HFF-Myc (cell line): ENCODE measurements around the gene GOLGA1.

ENCODE experiments used
- DNase-seq: peaks from one replicate; pipeline ENCODE4 v3.0.0-alpha.2; 2011; ENCODE audit warnings: low read depth; ENCODE audit errors: extremely low read depth
- H3K4me3 ChIP-seq: replicated peaks from 2 replicates; pipeline ENCODE4 v1.5.1; 2011; ENCODE audit warnings: low read depth, mild to moderate bottlenecking, control low read depth, low read length
- CTCF ChIP-seq: IDR thresholded peaks from 2 replicates; pipeline ENCODE4 v1.5.1; 2012; ENCODE audit warnings: mild to moderate bottlenecking, low read depth, low read length, control low read depth; ENCODE audit errors: missing control alignments

Gene GOLGA1

GRCh38 chr9:124913378-124913777 is 27.5 kb downstream of the GOLGA1 start:
- no peak for DNase-seq
- no peak for TF ChIP-seq CTCF
- H3K4me3 ChIP-seq: no peak overlapping the region

GRCh38 chr9:124911766-124912165 is 29.1 kb downstream of the GOLGA1 start:
- H3K4me3 ChIP-seq: no peak overlapping the region
- no peak for DNase-seq
- TF ChIP-seq CTCF: no peak

GRCh38 chr9:124908098-124908497 is 32.8 kb downstream of the GOLGA1 start:
- no peak for TF ChIP-seq CTCF
- H3K4me3 ChIP-seq: no peak overlapping the region

GRCh38 chr9:124906966-124907365 is 33.9 kb downstream of the GOLGA1 start:
- no peak for DNase-seq
- H3K4me3 ChIP-seq: no peak overlapping the region
- TF ChIP-seq CTCF: no peak

More at GRCh38 chr9:124908098-124908497, 32.8 kb downstream of the GOLGA1 start:
- DNase-seq: no peak

- no peak overlapping the region for H3K4me3 ChIP-seq
- TF ChIP-seq CTCF: no peak
- no peak for DNase-seq
These were observed 41.0 kb downstream of the GOLGA1 start for GRCh38 chr9:124899845-124900244.

GRCh38 chr9:124897570-124898460 is 43.1 kb downstream of the GOLGA1 start:
- no peak overlapping the region for H3K4me3 ChIP-seq
- no peak for TF ChIP-seq CTCF
- no peak for DNase-seq
